Measurements from ENCODE around the gene PLCL2.
"Not testable (repeated sequence)": the region's sequence is repeated elsewhere in the genome, so short reads cannot be mapped to it uniquely, and the experiment has no call there.

The PLCL2 gene

GRCh38 chr3:16979769-16980515, 95.2 kb downstream of the PLCL2 start:
- not testable (repeated sequence) for DNase-seq

GRCh38 chr3:16980526-16980925, 95.8 kb downstream of the PLCL2 start:
- not testable (repeated sequence) for DNase-seq

DNA sequence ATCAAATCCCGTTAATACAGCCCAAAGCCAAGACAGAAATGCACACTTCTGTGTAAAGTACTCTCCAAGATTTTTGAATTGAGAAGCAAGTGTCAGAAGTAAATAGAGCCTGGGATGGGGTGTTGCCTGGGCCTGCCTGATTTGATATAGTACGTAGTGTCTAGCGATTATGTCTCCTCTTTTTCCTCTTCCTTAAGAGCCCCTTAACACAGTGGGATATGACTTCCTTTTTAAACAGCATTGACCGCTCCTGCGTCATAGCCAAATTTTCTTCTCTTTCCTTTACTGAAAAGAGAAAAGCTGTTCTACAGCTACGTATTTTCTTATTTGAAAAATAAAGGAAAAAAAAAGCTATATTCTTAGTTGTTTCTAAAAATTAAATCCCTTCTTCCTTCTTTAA, 97.7 kb downstream of the PLCL2 start:
- no peak for DNase-seq

DNA sequence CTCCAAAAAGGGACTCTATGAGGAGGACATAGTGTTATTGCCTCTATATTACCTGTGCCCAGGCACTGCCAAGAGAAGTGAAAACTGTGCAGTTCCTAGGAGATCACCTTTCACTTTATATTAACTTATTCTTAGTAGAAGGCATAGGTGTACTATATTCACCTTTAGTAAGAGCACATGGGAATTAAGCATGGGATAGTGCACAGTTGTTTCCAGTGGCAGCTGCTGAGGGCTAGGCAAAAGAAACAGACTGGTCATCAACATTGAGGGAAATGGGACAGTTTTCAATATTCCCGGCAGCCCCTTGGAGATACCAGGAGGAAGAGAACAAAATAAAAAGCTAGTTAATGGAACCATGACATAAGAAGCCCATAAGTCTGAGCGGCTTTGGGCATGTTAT, 100.9 kb downstream of the PLCL2 start:
- DNase-seq = no peak

DNA sequence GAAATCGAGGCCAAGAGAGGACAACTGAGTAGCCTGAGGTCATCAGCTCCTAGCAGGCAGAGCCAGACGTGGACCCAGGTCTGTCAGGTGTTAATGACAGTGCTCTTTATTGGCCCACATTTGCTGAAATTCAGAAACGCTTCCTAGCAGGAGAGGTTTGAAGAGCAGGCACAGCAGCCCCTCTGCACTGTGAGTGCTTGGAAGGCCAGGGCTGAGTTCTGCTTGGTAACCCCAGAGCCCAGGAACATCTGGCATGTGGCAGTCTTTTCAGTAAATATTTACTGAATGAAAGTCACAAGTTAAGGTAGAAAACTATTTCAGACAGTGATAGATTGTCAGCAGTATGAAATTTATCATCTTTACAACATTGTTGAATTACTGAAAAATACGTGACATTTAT, 102.4 kb downstream of the PLCL2 start:
- DNase-seq = no peak

DNA sequence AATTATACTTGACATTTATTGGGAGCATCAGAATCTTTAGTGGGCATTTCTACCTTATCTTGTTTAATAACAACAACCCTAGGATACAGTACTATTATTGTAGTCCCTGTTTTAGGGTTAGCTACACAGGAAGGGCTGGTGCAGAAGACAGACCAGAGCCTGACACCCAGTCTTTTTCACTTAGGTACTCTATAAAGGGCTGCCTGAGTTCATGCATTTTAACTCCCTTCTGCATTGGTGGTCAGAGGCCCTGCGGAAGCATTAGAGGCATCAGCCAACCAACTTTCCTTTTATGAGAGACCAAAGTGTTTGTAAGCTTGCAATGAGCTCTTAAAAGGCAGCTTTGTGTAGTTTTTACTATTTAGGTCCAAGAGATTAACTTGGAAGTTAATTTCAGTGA, 105.4 kb downstream of the PLCL2 start:
- DNase-seq = no peak

DNA sequence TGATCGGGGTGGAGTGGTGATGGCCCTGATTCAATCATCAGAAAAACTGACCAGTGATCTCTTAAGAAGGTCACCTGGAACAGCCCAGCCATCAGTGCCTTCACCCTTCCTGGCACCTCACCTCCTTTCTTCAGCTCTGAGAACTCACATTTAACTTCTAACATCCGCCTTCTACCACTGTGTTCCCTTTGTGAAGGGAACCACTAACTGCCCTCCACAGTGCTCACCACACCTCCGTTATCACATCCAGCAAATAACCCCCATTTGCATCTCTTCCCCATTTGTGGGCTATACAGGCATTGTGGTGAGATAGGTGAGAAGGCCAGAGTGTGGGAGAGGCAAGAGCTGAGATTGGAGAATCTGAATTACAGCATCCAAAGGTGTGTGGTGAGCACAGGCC, 107.4 kb downstream of the PLCL2 start:
- no peak for DNase-seq

GRCh38 chr3:16993227-16993626, 108.5 kb downstream of the PLCL2 start:
- DNase-seq = no peak

- DNase-seq = no peak
Observed at GRCh38 chr3:16994854-16995525, 110.2 kb downstream of the PLCL2 start.

- DNase-seq = no peak
Observed at GRCh38 chr3:16995601-16996000, 110.8 kb downstream of the PLCL2 start.

GRCh38 chr3:16998236-16998923, 113.6 kb downstream of the PLCL2 start:
- DNase-seq = no peak

- DNase-seq = no peak
Observed at GRCh38 chr3:16999161-16999560, 114.4 kb downstream of the PLCL2 start.

DNA sequence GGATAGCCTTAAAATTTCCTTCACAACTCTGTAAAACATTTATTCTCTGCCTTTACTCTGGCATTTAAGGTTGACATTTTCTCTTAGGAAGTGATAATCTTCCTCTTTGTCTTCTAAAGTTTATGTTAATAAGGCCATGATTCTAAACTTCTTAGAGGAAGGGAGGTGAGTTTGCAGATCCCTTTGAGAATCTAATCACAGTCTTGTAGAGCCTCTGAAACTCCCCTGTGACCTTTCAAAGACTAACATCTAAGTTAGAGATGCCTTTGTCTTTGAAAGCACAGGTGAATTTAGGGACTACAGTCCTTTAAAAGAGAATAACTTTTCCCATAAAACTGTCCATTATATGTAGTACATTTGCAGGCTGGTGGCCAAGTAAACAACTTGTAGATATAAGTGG, 115.1 kb downstream of the PLCL2 start:
- no peak for DNase-seq

- DNase-seq = no peak
Observed at GRCh38 chr3:17003457-17003856, 118.7 kb downstream of the PLCL2 start.

DNA sequence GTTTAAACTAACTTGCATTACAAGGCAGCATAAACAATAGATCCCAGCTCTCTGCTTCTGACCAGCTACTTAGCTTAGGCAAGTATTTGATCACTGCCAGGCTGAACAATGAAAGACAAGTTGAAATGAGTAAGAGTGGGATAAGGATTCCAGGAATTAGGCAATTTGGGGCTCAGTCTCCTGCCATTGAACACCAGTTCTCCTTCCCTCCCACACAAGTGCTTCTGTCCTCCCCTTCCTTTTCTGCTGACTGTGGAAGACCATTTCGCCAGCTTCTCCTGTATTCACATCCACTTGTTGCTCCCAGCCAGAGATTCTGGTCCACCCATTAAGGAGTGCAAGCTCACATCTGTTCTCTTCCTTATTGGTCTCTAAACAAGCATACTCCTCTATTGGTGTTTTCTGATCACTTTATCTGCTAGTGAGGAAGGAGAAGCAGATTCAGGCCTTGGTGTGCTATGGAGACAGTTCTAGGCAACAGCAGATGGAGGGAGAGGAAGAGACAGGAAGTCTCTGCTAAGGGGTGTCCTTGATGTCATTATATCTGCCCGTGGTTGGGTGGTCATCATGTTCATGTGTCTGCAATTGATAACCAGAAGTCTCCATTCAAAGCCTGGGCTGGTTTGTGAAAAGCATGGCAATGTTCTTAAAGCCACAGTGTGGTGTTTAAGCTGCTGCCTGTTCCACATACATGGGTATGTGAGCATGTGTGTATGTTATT, 121.5 kb downstream of the PLCL2 start:
- DNase-seq = no peak

GRCh38 chr3:17007284-17007683, 122.5 kb downstream of the PLCL2 start:
- no peak for DNase-seq

DNA sequence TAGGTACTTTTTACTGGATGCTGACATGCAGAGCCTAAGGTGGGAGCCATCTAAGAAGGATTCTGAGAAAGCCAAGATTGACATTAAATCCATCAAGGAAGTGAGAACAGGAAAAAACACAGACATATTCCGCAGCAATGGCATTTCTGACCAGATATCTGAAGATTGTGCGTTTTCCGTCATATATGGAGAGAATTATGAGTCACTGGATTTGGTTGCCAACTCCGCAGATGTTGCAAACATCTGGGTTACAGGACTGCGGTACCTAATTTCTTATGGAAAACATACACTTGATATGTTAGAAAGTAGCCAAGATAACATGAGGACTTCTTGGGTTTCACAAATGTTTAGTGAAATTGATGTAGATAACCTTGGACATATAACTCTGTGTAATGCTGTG, 125.1 kb downstream of the PLCL2 start:
- no peak for DNase-seq

DNA sequence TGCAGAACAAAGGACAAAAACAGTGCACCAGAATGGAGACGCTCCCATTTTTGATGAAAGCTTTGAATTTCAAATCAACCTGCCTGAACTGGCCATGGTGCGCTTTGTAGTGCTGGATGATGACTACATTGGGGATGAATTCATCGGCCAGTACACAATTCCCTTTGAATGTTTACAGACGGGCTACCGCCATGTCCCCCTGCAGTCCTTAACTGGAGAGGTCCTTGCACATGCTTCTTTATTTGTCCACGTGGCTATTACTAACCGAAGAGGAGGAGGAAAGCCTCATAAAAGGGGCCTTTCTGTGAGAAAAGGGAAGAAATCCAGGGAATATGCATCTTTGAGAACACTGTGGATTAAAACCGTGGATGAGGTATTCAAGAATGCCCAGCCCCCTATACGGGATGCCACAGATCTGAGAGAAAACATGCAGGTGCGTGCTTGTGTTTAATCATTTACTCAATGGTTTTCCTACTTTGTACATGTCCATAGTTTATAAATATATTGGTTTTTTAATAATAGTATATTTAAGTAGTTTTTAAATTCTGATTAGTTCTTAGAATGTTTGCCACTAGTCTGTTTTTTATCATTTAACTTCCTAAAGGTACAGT, 127.1 kb downstream of the PLCL2 start:
- DNase-seq = no peak

DNA sequence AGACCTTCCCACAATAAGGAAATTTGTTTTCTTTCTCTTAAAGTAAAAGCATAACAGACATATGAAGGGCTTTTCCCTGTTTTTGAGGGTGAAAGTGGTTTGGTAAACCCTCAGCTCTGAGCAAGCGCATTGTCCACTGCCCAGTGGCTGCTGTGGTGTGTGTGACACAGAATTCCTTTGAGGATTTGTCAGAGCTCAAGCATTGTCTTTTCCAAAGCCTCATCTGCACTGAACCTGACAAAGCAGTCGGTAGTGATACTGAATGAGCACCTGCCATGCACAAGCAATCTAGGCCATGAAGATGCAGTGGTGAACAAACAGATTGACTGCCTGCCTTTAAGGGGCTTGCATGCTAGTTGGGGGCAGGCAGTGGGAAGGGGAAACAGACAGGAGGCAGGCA, 128.3 kb downstream of the PLCL2 start:
- DNase-seq = no peak

GRCh38 chr3:17013571-17013970, 128.8 kb downstream of the PLCL2 start:
- DNase-seq = no peak

DNA sequence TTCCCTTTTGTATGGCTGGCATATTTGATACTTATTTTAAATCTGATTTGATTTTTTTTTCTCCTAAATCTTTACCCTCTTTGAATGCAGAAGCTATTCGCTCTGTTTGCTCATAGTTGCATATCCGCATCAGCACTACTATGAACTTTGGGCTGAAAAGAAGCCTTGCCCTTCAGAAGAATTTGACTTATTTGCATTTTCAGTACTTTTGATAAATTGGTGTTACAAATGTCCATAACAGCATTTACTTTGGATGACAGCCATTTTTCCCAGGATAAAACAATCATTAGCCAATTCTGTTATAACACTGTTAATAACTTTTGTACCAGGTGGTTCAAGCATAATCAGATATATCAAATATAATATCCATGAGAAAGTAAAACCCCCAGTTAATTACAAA, 129.5 kb downstream of the PLCL2 start:
- no peak for DNase-seq

- DNase-seq = no peak
Observed at GRCh38 chr3:17014709-17015108, 130.0 kb downstream of the PLCL2 start.

DNA sequence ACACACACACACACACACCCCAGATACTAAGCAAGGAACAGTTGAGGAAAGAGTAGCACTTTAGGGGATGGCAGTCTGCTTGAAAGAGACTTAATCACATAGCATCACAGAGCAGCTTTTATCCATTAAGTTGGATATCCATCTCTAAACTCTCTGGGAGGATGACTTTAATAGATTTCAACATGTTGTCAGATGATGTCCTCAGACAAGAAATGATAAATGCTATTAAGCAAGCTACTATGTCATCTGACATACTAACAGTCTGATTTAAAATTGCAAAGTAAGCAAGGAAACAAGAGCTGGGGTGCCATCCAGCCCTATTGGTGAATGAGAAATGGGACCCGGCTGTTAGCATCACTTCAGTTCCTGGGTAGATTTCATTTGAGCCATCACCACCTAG, 136.9 kb downstream of the PLCL2 start:
- DNase-seq = no peak

Data from stimulated activated CD4-positive, alpha-beta T cell treated with anti-CD3 and anti-CD28 coated beads, Interleukin-4, amount 100 ng/mL, for 24 hours (primary cell).